Activated CD4-positive, alpha-beta T cell treated with anti-CD3 and anti-CD28 coated beads, Interleukin-2, amount 50 U/mL, for 16 hours (primary cell): ENCODE results near the gene ARMC2.
A peak's percentile ranks its signal among the peaks of the same experiment; 100 is the strongest.
"Not testable (repeated sequence)": the region's sequence is repeated elsewhere in the genome, so short reads cannot be mapped to it uniquely, and the experiment has no call there.

Source experiments
- DNase-seq: peaks from one replicate; pipeline ENCODE4 v3.0.0-alpha.2; 2020

The ARMC2 gene

GRCh38 chr6:108873251-108873650 lies 25.0 kb downstream of the ARMC2 start:
- no peak for DNase-seq

DNA sequence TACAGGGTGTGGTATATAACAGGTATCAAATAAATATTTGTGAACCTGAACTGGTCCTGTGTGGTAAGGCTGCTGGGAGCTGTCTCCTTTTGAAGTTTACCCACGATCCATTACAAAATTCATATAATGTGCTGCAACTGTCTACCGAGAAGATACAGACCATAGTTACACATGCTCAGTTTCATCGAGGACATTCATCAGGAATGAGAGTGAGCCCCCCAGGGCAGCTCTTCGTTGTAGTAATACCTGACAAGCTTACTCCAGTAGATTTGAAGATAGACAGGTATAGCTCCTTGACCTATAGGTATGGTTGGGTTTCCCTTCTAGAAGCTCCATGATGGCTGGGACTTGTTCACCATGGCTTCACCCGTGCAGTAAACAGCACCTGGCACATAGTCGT lies 25.7 kb downstream of the ARMC2 start:
- DNase-seq = no peak

GRCh38 chr6:108874470-108875160 lies 26.4 kb downstream of the ARMC2 start:
- DNase-seq = peak; percentile 90

- DNase-seq = no peak
These were observed 26.9 kb downstream of the ARMC2 start for GRCh38 chr6:108875161-108875555.

DNA sequence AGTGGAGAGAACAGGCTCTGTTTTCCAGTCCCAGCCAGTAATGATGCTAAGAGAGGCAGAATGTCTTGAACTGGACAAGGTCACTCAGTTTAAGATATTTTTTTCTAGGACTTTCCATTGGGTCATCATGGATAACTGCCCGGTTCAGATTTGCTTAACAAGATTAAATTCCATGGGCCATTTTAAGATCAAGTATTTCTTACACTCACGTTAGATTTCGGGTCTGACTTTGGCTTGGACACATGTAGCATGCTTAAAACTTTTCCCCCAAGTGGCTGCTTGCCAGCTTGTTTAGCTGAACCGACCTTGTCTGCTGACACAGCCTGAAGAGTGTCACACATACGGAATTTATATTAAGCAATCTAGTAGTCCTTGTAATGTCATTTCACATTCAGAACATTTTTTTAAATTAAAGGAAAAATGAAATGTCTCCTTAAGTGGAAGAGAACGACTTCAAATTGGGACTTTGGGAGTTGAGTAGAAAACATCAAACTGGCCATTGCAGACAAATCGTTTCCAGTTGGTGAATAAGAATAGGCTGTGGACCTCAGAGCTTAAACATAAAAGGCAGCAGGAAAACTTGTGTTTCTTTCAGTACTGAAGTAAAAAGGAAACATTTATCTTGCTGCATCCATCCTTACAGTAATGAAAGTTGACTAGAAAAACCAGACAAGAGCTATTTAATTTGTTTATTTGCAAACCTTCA lies 29.0 kb downstream of the ARMC2 start:
- no peak for DNase-seq

DNA sequence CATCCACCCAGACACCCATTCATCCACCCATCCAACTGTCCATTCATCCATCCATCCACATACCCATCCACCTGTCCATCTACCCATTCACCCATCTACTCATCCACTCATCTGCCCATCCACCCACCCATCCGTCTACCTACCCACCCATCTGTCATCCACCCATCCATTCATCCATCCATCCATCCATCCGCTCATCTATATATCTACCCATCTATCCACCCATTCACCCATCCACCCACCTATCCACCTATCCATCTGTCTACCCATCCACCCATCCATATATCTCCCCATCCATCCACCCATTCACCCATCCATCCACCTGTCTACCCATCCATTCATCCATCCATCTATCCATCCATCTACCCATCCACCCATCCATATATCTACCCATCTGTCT lies 30.7 kb downstream of the ARMC2 start:
- DNase-seq = no peak

- DNase-seq = peak; percentile 90
These were observed 35.0 kb downstream of the ARMC2 start for GRCh38 chr6:108883172-108883571.

DNA sequence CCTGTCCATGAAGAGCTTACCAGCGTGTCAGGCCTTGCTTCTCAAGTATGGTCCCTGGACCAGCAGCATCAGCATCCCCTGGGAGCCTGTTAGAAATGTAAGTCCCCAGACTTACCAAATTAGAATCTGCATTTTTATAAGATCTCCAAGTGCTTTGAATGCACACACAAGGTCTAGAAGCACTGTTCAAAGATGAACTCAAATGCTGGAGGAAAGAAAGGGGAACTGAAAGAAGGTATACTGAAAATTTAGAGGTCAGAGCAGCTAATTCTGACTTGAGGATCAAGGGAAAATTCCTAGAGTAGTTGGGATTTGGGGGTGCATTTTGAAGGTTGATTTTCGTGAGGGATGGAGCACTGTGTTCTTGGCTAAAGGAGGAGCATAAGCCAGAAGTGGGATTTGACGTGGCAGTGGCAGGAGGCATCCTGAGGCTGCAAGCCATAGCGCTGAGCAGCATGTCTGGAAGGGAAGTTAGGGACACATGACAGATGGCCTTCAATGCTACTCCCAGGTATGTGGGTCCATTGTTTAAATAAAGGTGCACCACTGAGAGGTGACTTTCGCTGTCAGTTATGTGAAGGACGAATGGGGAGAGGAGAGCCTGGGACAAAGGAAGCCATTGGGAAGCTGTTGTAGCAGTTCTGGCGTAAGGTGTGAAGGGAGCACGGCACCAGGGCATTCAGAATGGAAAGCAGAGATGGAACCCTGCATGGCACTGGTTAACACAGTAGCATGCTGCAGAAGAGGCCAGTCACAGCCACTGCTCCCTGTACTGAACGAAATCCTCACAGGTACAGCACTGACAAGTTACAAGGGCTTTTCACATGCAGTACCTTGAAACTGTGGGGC lies 36.2 kb downstream of the ARMC2 start:
- DNase-seq = no peak

GRCh38 chr6:108888052-108888451 lies 39.8 kb downstream of the ARMC2 start:
- no peak for DNase-seq

- DNase-seq = no peak
These were observed 40.5 kb downstream of the ARMC2 start for GRCh38 chr6:108888745-108889144.

GRCh38 chr6:108890898-108891297 lies 42.7 kb downstream of the ARMC2 start:
- not testable (repeated sequence) for DNase-seq

- peak; percentile 31 for DNase-seq
These were observed 47.3 kb downstream of the ARMC2 start for GRCh38 chr6:108895571-108895970.

DNA sequence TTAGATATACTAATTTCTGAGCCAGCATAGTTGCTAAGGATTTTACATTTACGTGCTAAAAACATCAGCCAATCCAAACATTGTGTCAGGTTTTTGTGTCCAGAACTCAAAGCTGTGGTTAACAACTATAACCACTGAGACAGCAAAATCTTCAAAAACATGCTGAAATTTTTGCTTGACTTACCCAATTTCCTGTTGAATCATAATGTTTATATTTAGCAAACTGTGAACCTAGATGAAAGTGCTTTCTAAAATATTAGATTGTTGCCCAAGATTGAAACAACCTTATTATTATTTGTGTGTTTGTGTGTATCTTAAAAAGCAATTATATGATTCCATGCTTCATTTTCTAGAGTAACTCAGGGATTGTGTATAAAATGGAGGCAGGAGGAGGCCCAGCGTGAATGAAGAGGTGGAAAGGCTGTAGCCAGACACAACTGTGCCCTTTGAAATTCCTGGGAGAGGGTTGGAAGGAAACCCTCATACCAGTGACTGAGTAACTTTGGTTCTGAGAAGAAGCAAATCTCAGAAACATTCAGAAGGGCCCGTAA lies 48.0 kb downstream of the ARMC2 start:
- peak; percentile 80 for DNase-seq

DNA sequence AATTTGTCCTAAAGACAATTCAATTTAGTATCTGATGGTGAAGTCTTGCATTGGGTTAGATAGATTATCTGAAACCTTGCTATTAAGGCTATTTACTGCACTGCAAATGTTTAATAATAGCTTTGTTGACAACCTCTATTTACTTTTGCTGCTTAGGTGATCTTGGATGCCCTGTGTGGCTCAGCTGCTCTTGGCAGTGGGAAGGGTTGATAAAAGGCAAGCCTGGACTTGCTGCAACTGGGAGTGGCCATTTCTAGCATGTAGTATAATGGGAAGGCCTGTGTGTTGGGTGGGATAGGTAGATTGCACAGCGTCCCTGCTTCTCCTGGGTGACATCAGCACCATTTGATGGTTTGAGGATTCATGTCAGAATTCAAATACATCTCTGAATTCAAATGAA lies 49.1 kb downstream of the ARMC2 start:
- no peak for DNase-seq

- no peak for DNase-seq
These were observed 54.2 kb downstream of the ARMC2 start for GRCh38 chr6:108902382-108902792.

DNA sequence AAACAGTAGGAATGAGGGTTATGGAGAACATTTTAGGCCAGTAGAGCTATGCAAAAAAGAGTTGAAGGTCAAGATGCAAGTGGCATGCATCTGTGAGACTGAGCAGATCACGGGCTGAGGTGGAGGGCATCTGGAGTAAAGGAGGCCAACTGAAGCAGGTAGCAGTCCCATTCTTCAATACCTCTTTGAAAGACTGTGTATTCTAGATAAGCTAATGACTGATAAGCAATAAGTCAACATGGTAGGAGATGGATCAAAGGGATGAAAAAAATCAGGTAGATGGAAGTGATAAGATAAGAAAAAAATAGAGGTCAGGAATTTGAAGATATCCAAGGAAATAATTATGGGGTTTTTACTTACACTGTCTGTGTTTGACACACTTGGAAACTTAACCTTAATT lies 55.6 kb downstream of the ARMC2 start:
- DNase-seq = no peak

DNA sequence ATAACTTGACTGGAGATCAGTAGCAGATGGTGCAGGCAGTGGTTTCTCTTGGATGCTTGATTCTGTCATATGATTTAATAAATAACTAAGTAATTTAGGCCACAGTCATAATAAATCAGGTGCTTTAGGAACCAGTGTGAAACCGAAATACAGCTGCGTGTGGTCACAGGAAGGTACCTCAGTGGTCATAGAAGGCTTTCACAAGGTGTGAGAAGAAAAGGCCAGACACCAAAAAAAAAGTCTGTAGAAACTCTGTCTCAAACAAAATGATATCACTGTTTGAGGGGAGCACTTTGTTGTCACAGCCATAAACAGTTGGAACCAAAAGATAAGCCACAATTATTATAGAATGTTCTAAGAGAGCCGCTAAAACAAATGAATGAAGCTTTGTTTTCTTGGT lies 56.5 kb downstream of the ARMC2 start:
- no peak for DNase-seq

GRCh38 chr6:108914235-108915022 lies 66.2 kb downstream of the ARMC2 start:
- DNase-seq = peak; percentile 53

DNA sequence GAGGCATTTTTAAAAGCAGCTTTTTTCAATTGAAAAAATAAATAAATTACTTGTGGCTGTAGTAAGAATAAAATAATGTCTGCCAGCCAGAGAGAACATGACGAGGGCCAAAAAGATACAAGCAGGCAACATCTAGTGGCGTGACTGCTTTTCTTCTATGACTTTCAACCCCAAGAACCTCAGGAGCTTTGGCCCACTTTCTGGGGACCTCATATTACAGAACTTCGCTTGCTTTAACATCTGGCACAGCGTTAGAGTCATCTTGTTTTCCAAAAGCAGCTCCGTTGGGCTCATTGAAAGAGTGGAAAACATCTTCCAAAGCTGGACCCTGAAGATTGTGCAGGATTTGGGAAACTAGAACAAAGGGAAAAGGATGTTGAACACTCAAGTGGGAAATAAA lies 67.0 kb downstream of the ARMC2 start:
- DNase-seq = no peak

- peak; percentile 50 for DNase-seq
These were observed 67.9 kb downstream of the ARMC2 start for GRCh38 chr6:108916026-108916686.

GRCh38 chr6:108920751-108921150 lies 72.5 kb downstream of the ARMC2 start:
- no peak for DNase-seq
